Caco-2 (cell line): ENCODE measurements around the gene PRRX2. TPM values are rescaled to one million over a fixed set of nuclear protein-coding genes. Genes with fewer than 3 reads are reported as not detected.

Experiments
- BruUV-seq: library from RNA; stranded (reverse); fragments of 400-500 nt; replicated peaks from 2 replicates; lab custom pipeline; 2021; lab: Mats Ljungman, UMichigan
- CTCF ChIA-PET: fragments of 300-600 bp; sonication (Branson Sonifier 250); formaldehyde crosslinking; loops from one replicate; lab custom pipeline; 2022; ENCODE audit warnings: antibody characterized with exemption; lab: Charles Lee
- POLR2A ChIA-PET: fragments of 300-600 bp; sonication (Branson Sonifier 250); formaldehyde crosslinking; loops from one replicate; lab custom pipeline; 2022; ENCODE audit warnings: antibody characterized with exemption; lab: Charles Lee
- DNase-seq, 2 experiments: peaks; one replicate each; pipeline versions ENCODE4 v3.0.0 to v3.0.0-alpha.2; 2020 to 2022
- H3K27me3 ChIP-seq: replicated peaks from 2 replicates; pipeline ENCODE4 v1.6.0; 2011; ENCODE audit warnings: low read length; ENCODE audit not compliant: control insufficient read depth, insufficient read depth
- H3K36me3 ChIP-seq: 2 replicates; pipeline ENCODE4 v1.5.1; 2011; ENCODE audit warnings: low read length; ENCODE audit not compliant: control insufficient read depth, insufficient read depth
- H3K4me1 ChIP-seq: fragments of 250-450 bp; sonication (Bioruptor Pico); 2 replicates; pipeline ENCODE4 v1.5.1; 2020; ENCODE audit warnings: mild to moderate bottlenecking
- H3K4me3 ChIP-seq: 2 replicates; pipeline ENCODE4 v1.5.1; 2011; ENCODE audit warnings: low read depth, mild to moderate bottlenecking, control low read depth, low read length
- H3K9me3 ChIP-seq: fragments of 250-450 bp; sonication (Bioruptor Pico); 2 replicates; pipeline ENCODE4 v1.5.1; 2020; ENCODE audit warnings: mild to moderate bottlenecking, moderate library complexity
- H3K27ac Mint-ChIP-seq: one replicate; pipeline ENCODE4 v1.8.0; 2022; ENCODE audit warnings: mixed read lengths; ENCODE audit not compliant: unreplicated experiment
- H3K27me3 Mint-ChIP-seq: one replicate; pipeline ENCODE4 v1.8.0; 2022; ENCODE audit warnings: mixed read lengths; ENCODE audit not compliant: insufficient read depth, unreplicated experiment
- H3K36me3 Mint-ChIP-seq: one replicate; pipeline ENCODE4 v1.8.0; 2022; ENCODE audit warnings: mild to moderate bottlenecking, mixed read lengths; ENCODE audit not compliant: insufficient read depth, unreplicated experiment
- H3K4me1 Mint-ChIP-seq: one replicate; pipeline ENCODE4 v1.8.0; 2022; ENCODE audit warnings: low read depth, mixed read lengths; ENCODE audit not compliant: unreplicated experiment
- H3K4me3 Mint-ChIP-seq: one replicate; pipeline ENCODE4 v1.8.0; 2022; ENCODE audit warnings: mild to moderate bottlenecking, moderate library complexity, mixed read lengths; ENCODE audit not compliant: unreplicated experiment
- H3K9me3 Mint-ChIP-seq: one replicate; pipeline ENCODE4 v1.8.0; 2022; ENCODE audit warnings: mixed read lengths; ENCODE audit not compliant: unreplicated experiment
- CTCF ChIP-seq, 2 experiments: fragments of 200-600 bp in 1 of 2; IDR thresholded peaks; 1 replicate in 1 of 2; 2 replicates in 1 of 2; pipeline versions ENCODE4 v1.5.1 to v1.8.0; 2011 to 2022; ENCODE audit warnings: antibody characterized with exemption in 1 of 2, control low read depth in 1 of 2, inconsistent platforms in 1 of 2, low read depth in 1 of 2, low read length in 1 of 2, mild to moderate bottlenecking in 1 of 2, moderate library complexity in 1 of 2; ENCODE audit not compliant: insufficient read depth in 1 of 2, severe bottlenecking in 1 of 2, unreplicated experiment in 1 of 2
- intact Hi-C: fragments of 100-400 bp; cut with micrococcal nuclease; formaldehyde crosslinking; loops from one replicate; pipeline ENCODE4 v1.10.0; 2022; ENCODE audit not compliant: unreplicated experiment
- total RNA-seq: library from RNA; stranded (reverse); gene quantifications from 2 replicates; pipeline ENCODE4 v1.2.3, GENCODE V29; 2022

PRRX2 gene
- total RNA-seq, 1 experiment from 2014 or later, result not detected

GRCh38 chr9:129649726-129650679 lies 15.4 kb upstream of the PRRX2 start:
- no peaks in the 10 kb centered on the region for H3K9me3 Mint-ChIP-seq
- no peak overlapping the region for H3K4me3 Mint-ChIP-seq
- H3K36me3 Mint-ChIP-seq, result no peaks in the 10 kb centered on the region
- peak overlapping the region; percentile 17 for H3K27ac Mint-ChIP-seq
- Histone ChIP-seq H3K36me3 (no peaks in the 10 kb centered on the region), H3K4me1 (no peaks in the 10 kb centered on the region), H3K27me3 (no peaks in the 10 kb centered on the region), H3K9me3 (no peaks in the 10 kb centered on the region), H3K4me3 (no peak overlapping the region)
- no TSS peak for BruUV-seq
- no peaks in the 10 kb centered on the region for H3K4me1 Mint-ChIP-seq
- DNase-seq, result no peak
- ChIA-PET CTCF (no interaction called here), POLR2A (no interaction called here)
- no peaks in the 10 kb centered on the region for H3K27me3 Mint-ChIP-seq
- intact Hi-C loops, result no loop called here
- no peak for TF ChIP-seq CTCF (IDR thresholded peaks at IDR 0.05; ENCODE audit: insufficient read depth in 1 of 2, low read depth in 1 of 2, low read length in 1 of 2, severe bottlenecking in 1 of 2, unreplicated experiment in 1 of 2)

GRCh38 chr9:129650680-129651235 lies 14.7 kb upstream of the PRRX2 start:
- intact Hi-C loops, result no loop called here
- no peak for DNase-seq

More at GRCh38 chr9:129650680-129651235, 14.7 kb upstream of the PRRX2 start:
- Histone ChIP-seq H3K36me3 (no peaks in the 10 kb centered on the region), H3K9me3 (no peaks in the 10 kb centered on the region), H3K27me3 (no peaks in the 10 kb centered on the region), H3K4me3 (no peak overlapping the region), H3K4me1 (no peaks in the 10 kb centered on the region)
- no peaks in the 10 kb centered on the region for H3K4me1 Mint-ChIP-seq
- no peak overlapping the region for H3K4me3 Mint-ChIP-seq
- H3K27ac Mint-ChIP-seq, result peak overlapping the region; percentile 17
- BruUV-seq, result no TSS peak
- no peaks in the 10 kb centered on the region for H3K27me3 Mint-ChIP-seq
- no peaks in the 10 kb centered on the region for H3K36me3 Mint-ChIP-seq
- H3K9me3 Mint-ChIP-seq, result no peaks in the 10 kb centered on the region
- ChIA-PET CTCF (no interaction called here), POLR2A (no interaction called here)
- TF ChIP-seq CTCF (IDR thresholded peaks at IDR 0.05; ENCODE audit: insufficient read depth in 1 of 2, low read depth in 1 of 2, low read length in 1 of 2, severe bottlenecking in 1 of 2, unreplicated experiment in 1 of 2), result no peak
